ENCODE data around the gene HSD17B12.

Gene HSD17B12

GRCh38 chr11:43874738-43875137 is 194.2 kb downstream of the HSD17B12 start:
- DNase-seq = no peak

GRCh38 chr11:43879789-43880639 is 199.5 kb downstream of the HSD17B12 start:
- no peak for DNase-seq

GRCh38 chr11:43880640-43881159 is 200.2 kb downstream of the HSD17B12 start, which contains the start of gene ALKBH3:
ALKBH3 (plus strand) TSS chr11:43880831; CDS start chr11:43882653, 1,822 bp downstream.
- DNase-seq = peak; percentile 84 to 88 (median 86)

- no peak for DNase-seq
These were observed 212.3 kb downstream of the HSD17B12 start for GRCh38 chr11:43892851-43893250.

- DNase-seq = no peak
These were observed 214.0 kb downstream of the HSD17B12 start for GRCh38 chr11:43894546-43894945.

- DNase-seq = no peak
These were observed 215.1 kb downstream of the HSD17B12 start for GRCh38 chr11:43895601-43896000.

- DNase-seq = no peak
These were observed 218.0 kb downstream of the HSD17B12 start for GRCh38 chr11:43898574-43898973.

- no peak for DNase-seq
These were observed 218.6 kb downstream of the HSD17B12 start for GRCh38 chr11:43899094-43899493.

GRCh38 chr11:43901551-43901950 is 221.0 kb downstream of the HSD17B12 start:
- no peak for DNase-seq

GRCh38 chr11:43903078-43903477 is 222.5 kb downstream of the HSD17B12 start:
- no peak for DNase-seq

- DNase-seq = no peak
These were observed 223.4 kb downstream of the HSD17B12 start for GRCh38 chr11:43903969-43904368.

- DNase-seq = no peak
These were observed 224.4 kb downstream of the HSD17B12 start for GRCh38 chr11:43904742-43905535.

GRCh38 chr11:43905813-43906241 is 225.3 kb downstream of the HSD17B12 start:
- DNase-seq = no peak

Data from activated naive CD4-positive, alpha-beta T cell (primary cell).